ENCODE data around the gene NDFIP2.

Gene NDFIP2

DNA sequence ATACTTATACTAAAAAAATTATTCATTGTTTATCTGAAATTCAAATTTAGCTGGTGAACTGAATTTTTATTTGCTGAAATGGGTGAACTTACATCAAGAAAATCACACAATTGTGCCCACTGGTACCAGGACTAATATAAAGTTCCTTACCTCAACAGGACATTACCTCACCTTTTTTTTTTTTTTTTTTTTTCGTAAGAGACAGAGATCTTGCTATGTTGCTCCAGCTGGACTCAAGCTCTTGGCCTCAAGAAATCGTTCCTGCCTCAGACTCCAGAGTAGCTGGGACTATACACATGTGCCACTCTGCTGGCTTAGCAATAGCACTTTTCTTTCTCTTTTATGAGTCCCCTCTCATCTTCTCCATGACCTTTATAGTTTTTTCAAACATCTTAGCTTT lies 22.5 kb upstream of the NDFIP2 start:
- no peak for DNase-seq (ENCODE audit: low spot score)

DNA sequence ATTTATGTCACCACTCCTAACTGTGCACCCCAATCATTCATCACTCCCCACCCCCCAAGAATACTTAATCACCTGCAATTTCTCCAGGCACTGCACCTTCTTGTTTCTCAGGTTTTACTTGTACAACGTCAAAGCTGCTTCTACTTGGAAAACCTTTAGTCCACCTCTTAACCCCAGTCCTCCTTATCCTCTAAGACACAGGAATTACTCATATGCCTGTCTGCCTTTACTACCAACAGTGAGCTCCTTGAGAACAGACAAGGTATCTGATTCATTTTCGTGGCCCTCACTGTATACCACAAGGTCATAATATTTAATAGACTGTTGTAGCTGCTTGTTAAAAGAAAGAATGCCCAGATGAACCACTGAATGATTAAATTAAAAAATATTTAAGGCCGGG lies 21.0 kb upstream of the NDFIP2 start:
- no peak for DNase-seq (ENCODE audit: low spot score)

DNA sequence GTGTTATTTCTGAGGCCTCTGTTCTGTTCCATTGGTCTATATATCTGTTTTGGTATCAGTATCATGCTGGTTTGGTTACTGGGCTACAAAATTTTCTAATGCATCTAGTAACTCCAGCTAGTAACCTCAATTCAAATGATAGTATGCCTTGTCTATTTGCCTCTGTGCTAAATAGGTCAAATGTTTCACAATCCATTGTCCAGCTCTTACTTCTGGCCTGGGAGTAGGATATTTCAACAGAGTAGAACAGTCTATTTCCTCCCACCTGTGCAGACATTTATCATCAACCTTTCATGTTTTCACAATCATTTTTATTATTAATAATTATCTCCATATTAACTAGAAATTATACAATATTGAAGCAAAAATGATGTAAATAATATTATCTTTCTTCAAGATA lies 18.1 kb upstream of the NDFIP2 start:
- no peak for DNase-seq (ENCODE audit: low spot score)

DNA sequence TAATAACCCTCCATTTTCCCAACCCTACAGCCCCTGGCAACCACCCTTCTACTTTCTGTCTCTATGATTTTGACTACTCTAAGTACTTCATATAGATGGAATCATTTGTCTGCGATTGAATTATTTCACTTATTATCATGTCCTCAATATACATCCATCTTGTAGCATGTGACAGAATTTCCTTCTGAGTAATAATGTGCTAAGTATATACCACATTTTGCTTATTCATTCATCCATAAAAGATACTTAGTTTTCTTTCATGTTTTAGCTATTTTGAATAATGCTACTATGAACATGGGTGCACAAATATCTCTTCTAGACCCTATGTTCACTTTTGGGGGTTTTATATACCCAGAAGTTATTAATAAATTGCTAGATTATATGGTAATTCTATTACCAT lies 17.4 kb upstream of the NDFIP2 start:
- DNase-seq (ENCODE audit: low spot score): no peak

DNA sequence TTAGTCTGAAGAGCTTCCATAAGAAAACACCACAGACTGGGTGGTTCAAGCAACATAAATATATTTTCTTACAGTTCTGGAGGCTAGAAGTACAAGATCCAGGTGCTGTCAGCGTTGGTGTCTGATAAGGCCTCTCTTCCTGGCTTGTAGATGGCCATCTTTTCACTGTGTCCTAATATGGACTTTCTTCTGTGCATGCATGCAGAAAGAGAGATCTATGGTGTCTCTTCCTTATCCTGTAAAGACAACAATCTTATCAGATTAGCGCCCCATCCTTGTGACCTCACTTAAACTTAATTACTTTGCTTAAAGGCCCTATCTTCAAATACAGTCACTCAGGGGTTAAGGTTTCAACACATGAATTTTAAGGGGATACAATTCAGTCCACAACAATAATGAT lies 14.1 kb upstream of the NDFIP2 start:
- no peak for DNase-seq (ENCODE audit: low spot score)

DNA sequence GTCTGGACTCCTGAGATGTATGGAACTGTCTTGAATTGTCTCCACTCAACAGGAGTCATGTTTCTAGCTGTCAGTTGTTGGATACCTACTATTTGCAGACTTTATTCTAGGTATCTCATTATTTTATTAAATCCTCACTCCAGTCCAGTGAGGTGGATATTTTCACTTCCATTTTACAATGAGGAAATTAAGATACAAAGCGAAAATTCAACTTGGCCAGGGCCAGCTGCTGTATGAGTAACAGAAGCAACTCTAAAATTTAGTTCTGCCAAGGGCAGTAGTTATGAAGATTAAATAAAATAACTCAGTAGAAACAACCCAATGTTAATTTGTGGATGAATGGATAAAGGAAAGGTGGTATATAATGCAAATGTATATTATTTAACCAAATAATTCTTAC lies 12.6 kb upstream of the NDFIP2 start:
- no peak for DNase-seq (ENCODE audit: low spot score)

DNA sequence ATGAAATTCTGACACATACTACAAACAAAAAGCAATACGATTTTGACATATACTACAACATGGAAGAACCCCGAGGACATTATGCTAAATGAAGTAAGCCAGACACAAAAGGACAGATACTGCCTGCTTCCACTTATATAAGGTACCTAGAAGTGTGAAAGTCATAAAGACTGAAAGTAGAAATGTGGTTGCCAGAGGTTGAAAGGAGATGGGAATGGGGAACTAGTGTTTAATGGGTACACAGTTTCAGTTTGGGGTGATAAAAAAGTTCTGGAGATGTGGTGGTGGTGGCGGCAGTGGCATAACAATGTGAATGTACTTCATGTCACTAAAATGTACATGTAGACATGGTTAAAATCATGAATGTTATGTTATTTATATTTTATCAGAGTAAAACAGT lies 12.1 kb upstream of the NDFIP2 start:
- DNase-seq (ENCODE audit: low spot score): no peak

DNA sequence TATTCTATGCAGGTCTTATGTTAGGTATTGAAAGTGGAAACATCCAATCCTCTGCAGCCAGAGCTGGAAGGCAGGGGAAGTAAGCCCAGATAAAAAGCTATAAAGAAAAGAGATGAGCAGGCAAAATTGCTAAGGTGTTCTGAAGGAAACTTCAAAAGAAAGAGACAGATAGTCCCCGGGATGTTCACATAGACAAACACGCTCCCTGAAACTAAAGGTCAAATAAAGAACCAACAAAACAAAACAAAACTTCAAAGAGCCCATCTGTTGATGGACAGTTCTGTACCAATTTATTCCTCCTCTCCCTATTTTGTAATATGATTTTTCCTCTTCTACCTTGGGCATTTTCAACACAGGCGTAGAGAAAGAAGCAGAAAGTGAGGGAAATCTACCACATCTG lies 11.3 kb upstream of the NDFIP2 start:
- no peak for DNase-seq (ENCODE audit: low spot score)

DNA sequence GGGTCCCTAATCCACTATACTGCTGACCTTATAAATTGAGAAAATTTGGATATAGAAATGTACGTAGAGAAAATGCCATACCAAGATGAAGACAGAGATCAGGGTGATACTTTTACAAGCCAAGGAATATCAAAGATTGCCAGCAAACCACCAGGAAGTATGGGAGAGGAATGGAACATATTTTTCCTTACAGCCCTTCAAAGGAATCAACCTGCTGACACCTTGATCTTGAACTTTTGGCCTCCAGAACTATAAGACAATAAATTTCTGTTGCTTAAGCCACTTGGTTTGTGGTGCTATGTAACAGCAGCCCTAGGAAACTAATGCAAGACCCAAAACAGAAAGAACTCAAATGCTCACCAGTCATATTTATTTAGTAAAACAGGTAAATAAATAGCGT lies 10.3 kb upstream of the NDFIP2 start:
- no peak for DNase-seq (ENCODE audit: low spot score)

DNA sequence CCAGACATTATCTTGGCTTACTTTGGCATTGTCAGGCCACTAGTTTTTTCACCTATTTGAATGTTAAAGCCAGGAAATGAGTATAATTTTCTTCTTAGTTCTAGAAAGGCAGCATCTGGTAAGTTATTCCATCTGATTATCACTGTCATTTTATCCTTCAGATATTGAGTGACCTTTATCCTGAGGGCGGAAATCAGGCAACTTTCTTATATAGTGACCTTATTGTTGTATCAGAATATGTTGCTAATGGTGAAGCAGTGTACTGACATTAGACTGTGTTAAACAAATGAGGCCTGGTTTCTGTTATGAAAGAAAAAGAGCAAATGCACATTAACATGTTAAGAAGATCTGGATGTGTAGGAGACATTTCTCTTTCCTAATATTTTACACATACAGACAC lies 5.4 kb upstream of the NDFIP2 start:
- DNase-seq (ENCODE audit: low spot score): no peak

DNA sequence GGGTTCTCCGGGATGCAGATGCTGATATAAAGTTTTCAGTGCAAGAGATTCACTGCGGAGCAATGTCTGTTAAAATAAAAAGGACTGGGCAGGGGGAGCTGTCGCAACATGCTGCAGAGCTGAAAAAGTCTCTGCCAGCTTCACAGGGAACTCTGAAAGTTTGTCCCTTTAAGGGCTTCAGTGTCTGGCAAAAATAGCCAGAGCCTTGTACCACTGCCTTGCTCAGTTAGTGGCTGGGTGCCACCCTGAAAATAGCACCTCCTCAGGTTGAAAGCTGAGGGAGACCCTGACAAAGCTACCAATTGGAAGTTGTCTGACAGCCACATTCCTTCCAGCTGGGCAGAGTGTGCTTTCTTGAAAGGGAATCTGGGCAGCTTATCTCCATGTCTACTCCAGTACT lies 3.0 kb upstream of the NDFIP2 start:
- peak; percentile 20 for DNase-seq (ENCODE audit: low spot score)

DNA sequence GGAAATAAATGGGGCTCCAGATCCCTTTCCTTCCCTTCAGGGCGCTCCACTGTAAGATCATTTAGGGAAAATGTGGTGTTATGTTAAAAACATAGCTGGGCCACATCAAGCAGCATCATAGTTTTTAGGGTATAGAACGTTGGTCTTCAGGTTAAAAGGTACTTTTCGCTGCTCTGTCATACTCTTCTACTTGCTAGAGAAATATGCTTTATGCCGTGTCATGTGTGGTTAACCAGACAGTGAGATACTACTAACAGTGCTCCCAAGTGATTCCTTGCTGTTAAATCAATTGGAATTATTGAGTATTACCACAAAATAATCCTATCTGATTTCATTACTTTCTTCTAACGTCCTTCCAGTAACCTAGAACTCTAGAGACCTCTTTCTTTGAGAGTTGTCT lies 1.1 kb upstream of the NDFIP2 start:
- no peak for DNase-seq (ENCODE audit: low spot score)

DNA sequence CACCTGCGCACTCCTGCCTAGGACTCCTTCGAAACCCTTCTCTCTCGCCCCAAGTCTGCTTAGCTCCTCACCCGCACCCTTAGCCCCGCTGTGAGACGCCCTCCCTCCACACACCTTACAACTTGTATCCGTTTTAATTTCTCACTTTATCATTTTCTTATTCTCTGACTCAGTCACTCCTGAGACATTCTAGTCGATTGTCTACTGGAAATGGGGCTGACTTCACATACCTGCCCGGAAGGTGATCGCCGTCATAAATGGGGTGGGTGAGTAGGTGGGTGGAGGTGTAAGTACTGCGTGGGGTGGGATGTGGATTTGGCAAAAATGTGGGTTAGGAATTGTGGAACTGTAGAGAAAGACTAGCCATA lies 714 bp downstream of the NDFIP2 start:
- DNase-seq (ENCODE audit: low spot score): no peak

DNA sequence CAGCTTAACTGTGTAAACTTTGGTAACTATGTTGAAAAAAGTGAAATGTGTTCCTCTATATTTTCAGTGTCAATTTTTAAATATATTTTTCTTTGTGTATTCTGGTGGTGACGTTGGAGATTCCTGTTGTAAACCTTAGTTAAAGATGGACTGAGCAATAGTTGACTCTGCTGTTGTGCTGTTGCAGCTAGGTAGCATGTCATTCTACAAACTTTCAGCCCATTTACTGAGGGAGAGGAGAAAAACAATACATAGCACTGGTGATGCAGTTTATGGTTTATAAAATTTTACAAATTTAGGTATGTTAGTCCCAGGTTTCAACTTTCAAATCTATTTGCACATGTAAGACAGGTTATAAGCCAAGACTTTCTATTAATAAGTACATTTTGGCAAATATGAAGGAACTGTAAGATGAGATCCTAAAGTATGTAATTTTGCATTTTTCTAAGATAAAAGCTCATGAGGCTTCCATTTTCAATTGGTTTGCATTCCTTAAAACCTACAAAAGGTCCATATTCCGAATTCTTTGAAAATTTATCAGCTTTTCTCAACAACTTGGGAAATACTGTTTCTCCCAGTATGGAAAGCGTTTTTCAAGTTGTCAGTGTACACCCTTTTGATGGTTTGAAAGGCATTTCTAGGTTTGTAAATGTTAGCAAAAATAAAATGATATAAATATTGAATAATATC lies 1.5 kb downstream of the NDFIP2 start:
- DNase-seq (ENCODE audit: low spot score): no peak

DNA sequence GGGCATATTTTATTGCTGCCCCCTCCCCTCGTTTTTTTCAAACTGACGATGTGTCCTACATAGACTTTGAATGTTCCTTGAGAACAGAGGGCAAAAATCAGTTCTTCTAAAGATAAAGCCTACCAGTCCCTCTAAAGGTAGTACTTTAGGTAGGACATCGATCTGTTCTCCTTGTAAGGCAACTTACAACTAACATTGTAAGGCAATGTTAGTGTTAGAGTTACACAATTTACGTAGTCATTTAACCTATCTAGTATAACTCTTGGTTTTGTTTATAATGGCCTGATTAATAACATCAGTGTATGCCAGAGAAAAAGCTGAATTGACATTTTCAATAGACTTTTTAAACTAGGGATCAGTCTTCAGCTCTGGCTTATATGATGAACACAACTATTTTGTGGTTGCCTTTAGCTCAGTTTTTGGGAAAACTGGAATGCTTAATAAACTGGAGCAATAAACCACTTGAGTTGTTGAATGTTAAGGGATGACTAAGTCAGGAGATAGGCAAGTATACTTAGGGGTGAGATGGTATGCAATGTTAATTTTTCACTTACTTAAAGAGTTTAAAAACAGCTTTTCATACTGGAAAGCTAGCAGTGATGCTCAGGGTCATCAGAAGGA lies 2.2 kb downstream of the NDFIP2 start:
- DNase-seq (ENCODE audit: low spot score): no peak

DNA sequence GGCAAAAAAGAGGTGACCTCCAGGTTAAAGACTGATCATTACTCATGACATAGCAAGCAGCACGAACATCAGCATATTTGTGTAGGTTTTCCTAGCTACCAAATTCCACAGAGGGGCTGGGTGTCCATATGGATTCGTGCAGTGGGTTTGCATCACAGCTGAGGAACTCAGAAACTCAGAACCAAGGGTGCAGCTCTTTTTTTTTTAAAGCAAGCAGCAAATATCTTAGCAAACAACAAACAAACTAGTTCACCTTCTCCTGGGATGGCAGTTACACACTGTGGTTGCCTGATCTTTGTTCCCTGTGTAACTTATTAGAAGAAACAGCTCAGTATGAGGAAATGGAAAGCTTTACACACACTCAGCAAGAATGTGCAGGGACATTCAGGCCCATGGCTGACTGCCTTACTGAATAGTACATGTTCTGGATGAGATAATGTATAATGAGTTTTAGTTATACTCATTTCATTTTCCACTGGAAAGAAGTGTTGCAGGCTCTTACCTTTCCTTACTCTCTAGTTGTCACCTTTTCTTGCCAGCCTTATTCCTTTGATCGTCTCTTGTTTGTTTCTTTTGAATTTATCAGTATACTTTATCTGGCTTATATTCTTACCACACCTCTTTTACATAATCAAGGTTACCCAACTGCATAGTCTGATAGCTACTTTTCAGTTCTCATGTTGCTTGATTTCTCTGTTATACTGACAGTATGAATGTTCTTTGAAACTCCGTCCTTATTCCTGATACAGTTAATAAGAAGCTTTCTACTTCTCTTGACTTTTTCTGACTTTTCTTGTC lies 4.3 kb downstream of the NDFIP2 start:
- no peak for DNase-seq (ENCODE audit: low spot score)

DNA sequence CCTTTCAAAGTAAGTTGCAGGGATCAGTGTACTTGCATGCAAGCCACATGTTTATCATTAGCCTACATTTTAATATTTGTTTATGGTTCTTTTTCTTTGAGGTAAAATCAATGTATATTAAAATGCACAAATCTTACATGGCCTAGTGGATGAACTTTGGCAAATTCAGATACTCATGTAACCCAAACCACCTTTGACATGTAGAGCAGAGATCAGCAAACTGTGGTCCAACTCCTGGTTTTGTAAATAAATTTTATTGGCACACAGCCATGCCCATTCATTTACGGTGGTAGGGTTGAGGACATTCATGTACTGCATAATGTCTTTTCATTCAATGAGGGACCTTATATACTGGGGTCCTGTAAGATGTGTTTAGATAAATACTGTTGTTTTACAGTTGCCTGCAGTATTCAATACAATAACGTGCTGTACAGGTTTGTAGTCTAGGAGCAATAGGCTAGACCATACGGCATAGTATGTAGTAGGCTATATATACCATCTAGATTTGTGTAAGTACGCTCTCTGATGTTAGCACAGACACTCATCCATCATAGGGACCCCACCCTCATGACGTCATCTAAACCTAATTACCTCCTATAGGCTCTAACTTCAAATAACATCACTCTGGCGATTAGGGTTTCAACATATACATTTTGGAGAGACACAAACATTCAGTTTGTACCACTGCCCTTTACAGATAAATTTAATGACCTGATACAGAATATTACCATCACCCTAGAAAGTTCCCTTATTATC lies 5.7 kb downstream of the NDFIP2 start:
- no peak for DNase-seq (ENCODE audit: low spot score)

DNA sequence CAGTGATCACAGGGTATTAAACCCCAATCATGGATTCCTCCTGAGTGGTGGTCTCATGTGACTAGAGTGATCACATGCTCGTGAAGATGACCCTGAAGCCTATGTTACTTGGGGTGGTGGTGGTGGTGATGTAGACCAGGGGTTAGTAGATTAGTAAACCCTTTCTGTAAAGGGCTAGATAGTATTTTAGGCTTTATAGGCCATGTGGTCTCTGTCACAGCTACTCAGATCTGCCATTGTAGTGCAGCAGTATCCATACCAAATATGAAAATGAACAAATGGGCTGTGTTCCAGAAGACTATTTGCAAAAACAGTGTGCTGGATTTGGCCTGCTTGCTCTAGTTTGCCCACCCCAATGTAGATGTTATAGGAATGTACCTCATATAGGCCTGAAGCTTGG lies 9.4 kb downstream of the NDFIP2 start:
- no peak for DNase-seq (ENCODE audit: low spot score)

DNA sequence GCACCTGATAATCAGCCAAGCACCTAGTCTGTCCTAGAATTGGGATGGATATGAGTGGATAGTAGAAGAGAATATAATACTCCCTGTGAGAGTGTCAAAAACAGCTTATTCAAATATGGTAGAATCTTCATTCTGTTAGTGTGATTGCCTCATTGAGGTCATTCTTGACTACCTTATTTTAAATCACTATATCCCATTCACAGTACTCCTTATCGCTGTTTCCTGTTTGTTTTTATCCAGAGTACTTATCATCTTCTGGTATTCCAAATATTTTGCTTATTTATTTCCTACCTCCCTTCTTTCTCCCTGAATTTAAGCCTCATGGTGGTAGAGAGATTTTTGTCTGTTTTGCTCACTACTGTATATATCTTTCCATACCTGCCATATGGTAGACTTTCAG lies 9.9 kb downstream of the NDFIP2 start:
- DNase-seq (ENCODE audit: low spot score): no peak

DNA sequence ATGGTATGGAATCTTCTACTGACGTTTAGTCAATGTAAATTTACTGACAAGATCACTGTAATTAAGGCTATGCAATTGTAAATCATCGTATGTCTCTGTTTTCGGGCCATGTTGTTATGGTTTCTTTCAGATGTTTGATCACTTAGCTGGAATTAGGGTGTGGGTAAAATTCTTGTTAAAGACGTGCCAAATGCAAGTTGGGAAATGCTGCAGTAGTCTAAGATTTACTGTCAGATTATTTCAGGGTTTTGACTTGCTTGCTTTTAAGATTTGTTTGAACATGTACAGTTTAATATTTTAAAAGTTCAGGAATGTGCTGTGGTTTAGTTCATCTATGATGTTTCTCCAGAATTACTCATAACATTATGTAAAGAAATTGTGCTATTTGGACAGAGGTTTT lies 10.8 kb downstream of the NDFIP2 start:
- no peak for DNase-seq (ENCODE audit: low spot score)

DNA sequence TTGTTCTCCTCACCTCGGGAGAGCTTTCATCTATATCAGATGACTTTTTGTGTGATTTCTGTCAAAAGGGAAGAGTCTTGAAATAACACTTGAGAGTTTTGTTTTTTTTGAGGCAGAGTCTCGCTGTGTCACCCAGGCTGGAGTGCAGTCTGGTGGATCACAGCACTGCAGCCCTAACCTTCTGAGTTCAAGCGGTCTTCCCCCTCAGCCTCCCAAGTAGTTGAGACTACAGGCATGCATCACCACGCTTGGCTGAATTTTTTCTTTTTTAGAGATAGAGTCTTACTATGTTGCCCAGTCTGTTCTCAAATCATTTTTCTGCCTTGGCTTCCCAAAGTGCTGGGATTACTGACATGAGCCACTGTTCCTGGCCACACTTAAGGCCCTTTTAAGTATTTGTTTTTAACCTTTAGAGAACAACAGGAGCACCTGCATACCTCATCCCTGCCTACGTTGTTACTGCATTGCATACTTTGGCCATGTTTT lies 11.4 kb downstream of the NDFIP2 start:
- DNase-seq (ENCODE audit: low spot score): no peak

DNA sequence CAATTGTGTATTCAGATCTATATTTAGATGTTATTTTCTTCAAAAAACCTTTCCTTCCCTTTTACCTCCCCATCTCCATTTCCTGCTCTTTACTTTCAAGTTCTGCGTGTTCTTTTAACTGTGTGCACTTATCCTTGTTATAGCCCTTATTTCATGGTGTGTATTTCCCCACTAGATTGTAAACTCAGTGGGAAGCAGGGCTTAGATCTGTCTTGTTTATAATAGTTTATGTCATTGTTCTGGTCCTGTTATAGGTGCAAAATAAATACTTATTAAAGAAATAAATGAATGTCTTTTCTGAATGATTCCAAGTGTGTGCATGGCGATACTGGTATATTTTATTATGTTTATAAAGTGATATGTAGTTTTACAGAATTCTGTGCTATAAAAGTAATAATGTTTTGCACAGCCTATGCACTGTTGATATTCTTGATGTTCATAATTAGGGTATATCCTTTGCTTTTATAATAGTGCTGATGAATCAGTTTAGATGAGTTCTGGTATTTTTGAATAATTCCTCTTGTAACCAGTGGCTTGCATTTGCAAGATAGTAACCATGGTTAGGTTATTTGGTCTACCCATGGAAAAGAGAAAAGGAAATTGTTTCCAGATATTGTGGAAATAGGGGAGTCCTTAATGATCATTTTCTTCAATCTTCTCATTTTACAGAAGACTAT lies 12.1 kb downstream of the NDFIP2 start:
- DNase-seq (ENCODE audit: low spot score): no peak

Measured in cerebellar cortex (tissue), 1 donor.